H1 (cell line): Measurements from ENCODE around the gene B3GAT1. TPM values are rescaled to one million over a fixed set of nuclear protein-coding genes. Genes with fewer than 3 reads are reported as not detected.

ENCODE experiments used
- CTCF ChIA-PET: fragments of 300-600 bp; sonication (Branson Sonifier 250); formaldehyde crosslinking; loops from one replicate; lab custom pipeline; 2021; ENCODE audit not compliant: partially characterized antibody; lab: Charles Lee
- POLR2A ChIA-PET: fragments of 300-600 bp; sonication (Branson Sonifier 250); formaldehyde crosslinking; loops from one replicate; lab custom pipeline; 2021; ENCODE audit warnings: inconsistent platforms; ENCODE audit not compliant: partially characterized antibody; lab: Charles Lee
- DNase-seq, 2 experiments: peaks; one replicate each; pipeline versions ENCODE4 v3.0.0 to v3.0.0-alpha.2; 2010 to 2022; ENCODE audit warnings: low spot score in 2 of 2, low read depth in 1 of 2, mixed read lengths in 1 of 2
- FAIRE-seq: peaks from 2 replicates; lab custom pipeline; 2011; peaks lifted over from hg19 to GRCh38; lab: Jason Lieb, UNC
- H2AFZ ChIP-seq: 2 replicates; pipeline ENCODE4 v1.8.1; 2012; ENCODE audit warnings: low read length, inconsistent platforms
- H2AK5ac ChIP-seq: 2 replicates; pipeline ENCODE4 v1.6.1; 2013; ENCODE audit warnings: low read depth, low read length
- H2BK120ac ChIP-seq: replicated peaks from 2 replicates; pipeline ENCODE3; 2013; ENCODE audit warnings: low read depth, low read length, inconsistent platforms
- H2BK12ac ChIP-seq: 2 replicates; pipeline ENCODE4 v1.6.1; 2013; ENCODE audit warnings: low read depth, low read length
- H2BK15ac ChIP-seq: 2 replicates; pipeline ENCODE4 v1.6.1; 2013; ENCODE audit warnings: low read length
- H2BK20ac ChIP-seq: 2 replicates; pipeline ENCODE4 v1.6.1; 2013; ENCODE audit warnings: low read length
- H2BK5ac ChIP-seq: 2 replicates; pipeline ENCODE4 v1.6.1; 2013; ENCODE audit warnings: low read depth, low read length
- H3K14ac ChIP-seq: 2 replicates; pipeline ENCODE4 v1.6.1; 2013; ENCODE audit warnings: inconsistent platforms; ENCODE audit not compliant: insufficient read length
- H3K18ac ChIP-seq: 2 replicates; pipeline ENCODE4 v1.6.1; 2013; ENCODE audit warnings: low read length; ENCODE audit errors: extremely low read depth
- H3K23ac ChIP-seq: 2 replicates; pipeline ENCODE4 v1.6.1; 2013; ENCODE audit warnings: inconsistent platforms; ENCODE audit not compliant: insufficient read length
- H3K23me2 ChIP-seq: 2 replicates; pipeline ENCODE4 v1.6.1; 2013; ENCODE audit warnings: low read depth, low read length
- H3K27ac ChIP-seq: 2 replicates; pipeline ENCODE4 v1.6.1; 2011; ENCODE audit warnings: low read depth, low read length, inconsistent platforms
- H3K27me3 ChIP-seq, 4 experiments: replicated peaks in 1 of 4; 1 replicate in 1 of 4; 2 replicates in 3 of 4; pipeline versions ENCODE4 v1.6.1 to v1.8.1; 2011 to 2013; ENCODE audit warnings: low read length in 3 of 4, mild to moderate bottlenecking in 3 of 4, inconsistent platforms in 2 of 4, mixed read lengths in 2 of 4, moderate library complexity in 1 of 4; ENCODE audit not compliant: control insufficient read depth in 3 of 4, insufficient read depth in 3 of 4; ENCODE audit errors: extremely low read depth in 1 of 4
- H3K36me3 ChIP-seq, 4 experiments: 2 replicates each; pipeline versions ENCODE4 v1.6.1 to v1.8.1; 2011 to 2013; ENCODE audit warnings: mild to moderate bottlenecking in 4 of 4, low read length in 3 of 4, moderate library complexity in 2 of 4, control low read depth in 1 of 4, inconsistent platforms in 1 of 4; ENCODE audit not compliant: insufficient read depth in 4 of 4, control insufficient read depth in 2 of 4
- H3K4ac ChIP-seq: replicated peaks from 2 replicates; pipeline ENCODE3; 2013; ENCODE audit warnings: low read length, low read depth, mixed read lengths, inconsistent platforms; ENCODE audit not compliant: insufficient read length
- H3K4me1 ChIP-seq, 4 experiments: replicated peaks in 1 of 4; 1 replicate in 1 of 4; 2 replicates in 3 of 4; pipeline versions ENCODE4 v1.6.1 to v1.8.1; 2011 to 2013; ENCODE audit warnings: low read length in 3 of 4, inconsistent platforms in 2 of 4, mixed read lengths in 1 of 4; ENCODE audit not compliant: insufficient read depth in 4 of 4, control insufficient read depth in 3 of 4
- H3K4me2 ChIP-seq, 2 experiments: 2 replicates each; pipeline versions ENCODE4 v1.6.1 to v1.8.1; 2011 to 2013; ENCODE audit warnings: low read depth in 2 of 2, low read length in 2 of 2, control low read depth in 1 of 2, inconsistent platforms in 1 of 2, mild to moderate bottlenecking in 1 of 2; ENCODE audit not compliant: insufficient read depth in 1 of 2
- H3K4me3 ChIP-seq, 4 experiments: fragments of 200-600, 300-600 bp in 1 of 4; sonication (generic), shearing (Covaris generic), sonication (Bioruptor Twin) in 1 of 4; 2 replicates each; pipeline versions ENCODE4 v1.5.1 to v1.8.1; 2011 to 2016; ENCODE audit warnings: low read length in 4 of 4, low read depth in 3 of 4, control low read depth in 2 of 4, inconsistent platforms in 2 of 4, mild to moderate bottlenecking in 2 of 4, mixed read lengths in 1 of 4, moderate library complexity in 1 of 4; ENCODE audit not compliant: insufficient read depth in 2 of 4; ENCODE audit errors: extremely low read depth in 1 of 4
- H3K56ac ChIP-seq: replicated peaks from 2 replicates; pipeline ENCODE3; 2013; ENCODE audit warnings: low read depth, mild to moderate bottlenecking, mixed read lengths, low read length, inconsistent platforms; ENCODE audit not compliant: insufficient read length
- H3K79me1 ChIP-seq: 2 replicates; pipeline ENCODE4 v1.6.1; 2013; ENCODE audit warnings: low read depth, low read length, control low read depth
- H3K79me2 ChIP-seq, 2 experiments: 2 replicates each; pipeline versions ENCODE4 v1.6.1 to v1.8.1; 2012 to 2013; ENCODE audit warnings: low read length in 2 of 2, mild to moderate bottlenecking in 2 of 2, inconsistent platforms in 1 of 2; ENCODE audit not compliant: insufficient read depth in 2 of 2, control insufficient read depth in 1 of 2
- H3K9ac ChIP-seq, 4 experiments: replicated peaks in 1 of 4; 1 replicate in 1 of 4; 2 replicates in 3 of 4; pipeline versions ENCODE4 v1.6.1 to v1.8.1; 2011 to 2013; ENCODE audit warnings: low read depth in 3 of 4, low read length in 3 of 4, control low read depth in 2 of 4, mild to moderate bottlenecking in 2 of 4, moderate library complexity in 2 of 4, inconsistent platforms in 1 of 4; ENCODE audit errors: extremely low read depth in 1 of 4
- H3K9me3 ChIP-seq, 2 experiments: 2 replicates each; pipeline versions ENCODE4 v1.6.1 to v1.8.1; 2012 to 2013; ENCODE audit warnings: mild to moderate bottlenecking in 2 of 2, moderate library complexity in 2 of 2, control low read depth in 1 of 2, inconsistent platforms in 1 of 2, low read depth in 1 of 2, low read length in 1 of 2, mixed read lengths in 1 of 2; ENCODE audit not compliant: insufficient read depth in 2 of 2
- H4K20me1 ChIP-seq, 2 experiments: replicated peaks in 1 of 2; 2 replicates each; pipeline versions ENCODE3 to v1.8.1; 2011 to 2013; ENCODE audit warnings: inconsistent platforms in 2 of 2, low read length in 2 of 2, mild to moderate bottlenecking in 1 of 2; ENCODE audit not compliant: insufficient read depth in 2 of 2, control insufficient read depth in 1 of 2
- H4K5ac ChIP-seq: 2 replicates; pipeline ENCODE4 v1.6.1; 2013; ENCODE audit warnings: low read length, low read depth, mixed read lengths, inconsistent platforms; ENCODE audit not compliant: insufficient read length
- H4K8ac ChIP-seq: 2 replicates; pipeline ENCODE4 v1.8.0; 2013; ENCODE audit warnings: mild to moderate bottlenecking, moderate library complexity, low read length, inconsistent platforms; ENCODE audit not compliant: insufficient read depth; ENCODE audit errors: extremely low read depth
- H4K91ac ChIP-seq: replicated peaks from 2 replicates; pipeline ENCODE3; 2013; ENCODE audit warnings: low read length, mixed read lengths, inconsistent platforms; ENCODE audit not compliant: insufficient read length
- BRCA1 ChIP-seq: IDR thresholded peaks from 2 replicates; pipeline ENCODE4 v1.6.1; 2012; ENCODE audit warnings: low read depth, low read length, improper control_type of control experiment
- CBX5 ChIP-seq: fragments of 300-800, 300-1000 bp; sonication (generic); IDR thresholded peaks from 2 replicates; pipeline ENCODE4 v1.7.1; 2016; ENCODE audit warnings: antibody characterized with exemption, low read length, low read depth
- CEBPB ChIP-seq: IDR thresholded peaks from 2 replicates; pipeline ENCODE4 v1.6.1; 2012; ENCODE audit warnings: low read depth, low read length
- CHD2 ChIP-seq: IDR thresholded peaks from 2 replicates; pipeline ENCODE4 v1.6.1; 2012; ENCODE audit warnings: low read length, improper control_type of control experiment
- CREB1 ChIP-seq: IDR thresholded peaks from 2 replicates; pipeline ENCODE4 v1.6.1; 2012; ENCODE audit warnings: inconsistent platforms
- CTBP2 ChIP-seq: IDR thresholded peaks from 2 replicates; pipeline ENCODE4 v1.7.0; 2011; ENCODE audit warnings: borderline replicate concordance, mild to moderate bottlenecking, moderate library complexity, mixed read lengths, low read length; ENCODE audit not compliant: insufficient read depth, insufficient read length
- FOSL1 ChIP-seq: IDR thresholded peaks from 2 replicates; pipeline ENCODE4 v1.6.1; 2011; ENCODE audit warnings: mild to moderate bottlenecking, low read depth, low read length, moderate library complexity; ENCODE audit not compliant: insufficient read depth
- GTF2F1 ChIP-seq: IDR thresholded peaks from 2 replicates; pipeline ENCODE4 v1.6.1; 2012; ENCODE audit warnings: low read depth, low read length, improper control_type of control experiment, borderline replicate concordance
- HDAC2 ChIP-seq, 2 experiments: fragments of 300-600 bp in 1 of 2; sonication (generic) in 1 of 2; IDR thresholded peaks; 2 replicates each; pipeline ENCODE4 v1.6.1; 2011 to 2012; ENCODE audit warnings: low read depth in 2 of 2, low read length in 2 of 2, mild to moderate bottlenecking in 2 of 2, moderate library complexity in 2 of 2, borderline replicate concordance in 1 of 2, inconsistent platforms in 1 of 2
- NRF1 ChIP-seq: IDR thresholded peaks from 2 replicates; pipeline ENCODE4 v1.6.1; 2011; ENCODE audit warnings: mild to moderate bottlenecking, low read depth, low read length, improper control_type of control experiment
- RFX5 ChIP-seq: IDR thresholded peaks from 2 replicates; pipeline ENCODE4 v1.6.1; 2011; ENCODE audit warnings: low read depth, low read length, improper control_type of control experiment, borderline replicate concordance
- SP1 ChIP-seq: IDR thresholded peaks from 2 replicates; pipeline ENCODE4 v1.6.1; 2011; ENCODE audit warnings: low read depth, low read length
- WGBS, 2 experiments: shearing (Covaris generic) in 1 of 2; methylation state at CpG; one replicate each; pipeline versions ENCODE4 v1.1.6 to v1.1.7; 2013 to 2015; ENCODE audit warnings: low lambda C conversion rate in 2 of 2, mixed read lengths in 2 of 2, inconsistent platforms in 1 of 2, low coverage in 1 of 2, missing lambda C conversion rate in 1 of 2; ENCODE audit not compliant: insufficient replicate concordance in 2 of 2, insufficient coverage in 1 of 2, insufficient read length in 1 of 2; ENCODE audit errors: extremely low coverage in 1 of 2, missing lambda C conversion rate in 1 of 2; 5-methylcytosine and 5-hydroxymethylcytosine counted together
- polyA plus RNA-seq, 7 experiments: library from polyadenylated mRNA; depleted of rRNA in 3 of 7; stranded (reverse) in 5 of 7; unstranded in 2 of 7; fragments of >200 nt in 5 of 7; fragments of 200-250 nt in 2 of 7; gene quantifications; 1 replicate in 5 of 7; 2 replicates in 1 of 7; 4 replicates in 1 of 7; pipeline versions ENCODE4 v1.2.1 to v1.2.3, GENCODE V29; 2011 to 2013; ENCODE audit warnings: missing spikeins in 2 of 7, mixed read lengths in 2 of 7
- total RNA-seq: library from RNA; stranded (reverse); fragmentation: NEBNext Ultra II Directional; extraction: Animal tissue kit (Norgen Biotek cat#: 25700); gene quantifications from 2 replicates; pipeline ENCODE4 v1.2.1, GENCODE V29; 2021

B3GAT1 gene
- total and polyA plus RNA-seq, 2 of the 8 experiments (the other 6 are each of a cell fraction or from before 2014, with no cell fraction given): 19.7 to 32.4 TPM

DNA sequence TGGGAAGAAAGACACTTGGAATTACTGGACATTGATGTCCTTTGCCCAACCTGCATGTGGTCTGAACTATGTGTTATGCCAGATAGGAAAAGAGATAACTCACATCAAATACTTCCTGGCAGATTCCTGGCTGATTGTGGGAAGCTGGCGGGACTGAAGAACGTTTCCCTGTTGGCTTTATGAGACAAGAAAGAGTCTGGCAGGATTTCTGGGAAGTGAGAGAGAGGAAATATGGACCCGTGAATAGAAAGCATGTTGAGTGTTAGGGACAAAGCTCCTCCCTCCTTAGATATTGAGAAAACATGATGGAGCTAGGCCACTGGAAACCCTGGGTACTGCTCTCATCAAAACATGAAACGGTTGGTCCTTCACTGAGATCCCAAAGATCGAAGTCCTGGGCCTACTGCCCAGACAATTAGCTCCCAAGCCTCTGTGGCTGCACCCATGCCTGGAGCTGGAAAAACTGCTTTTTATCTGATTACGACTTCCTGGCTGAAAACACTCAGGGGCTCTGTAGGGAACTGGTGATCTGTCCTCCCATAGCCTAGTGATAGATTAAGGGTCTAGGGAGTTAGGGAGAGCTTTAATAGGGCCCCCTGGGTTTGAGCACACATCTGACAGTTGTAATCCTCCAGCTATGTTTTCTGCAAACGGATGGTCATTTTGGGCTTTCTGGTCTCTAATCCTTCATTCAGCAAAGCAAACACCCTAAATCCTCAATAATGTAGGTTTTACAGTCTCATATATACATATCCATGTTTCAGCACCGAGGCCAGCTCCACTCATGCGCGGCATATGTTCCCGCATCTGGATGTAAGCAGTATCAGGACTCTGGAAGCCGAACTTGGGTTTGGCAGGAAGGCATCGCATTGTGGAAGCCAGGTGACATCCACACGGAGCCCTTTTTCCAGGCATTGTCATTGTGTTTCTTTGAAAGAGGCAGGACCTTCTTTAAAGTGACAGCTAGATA is 6.1 kb upstream of the B3GAT1 start:
- Histone ChIP-seq H3K56ac (no peak overlapping the region), H3K4ac (no peak overlapping the region), H3K9me3 (no peaks in the 10 kb centered on the region), H3K4me1 (peaks cover 8 to 25% (median 16%) of the 10 kb centered on the region in 4 experiments), H3K27ac (no peak overlapping the region), H3K23ac (no peak overlapping the region), H4K20me1 (peaks cover 4 to 8% of the 10 kb centered on the region in 2 experiments), H3K79me1 (no peaks in the 10 kb centered on the region), H3K4me2 (no peak overlapping the region), H2BK120ac (no peak overlapping the region), H3K14ac (no peak overlapping the region), H4K8ac (no peak overlapping the region), H2AFZ (no peak overlapping the region), H3K4me3 (no peak overlapping the region), H3K9ac (no peak overlapping the region), H3K79me2 (no peaks in the 10 kb centered on the region), H2BK12ac (no peak overlapping the region), H4K5ac (no peak overlapping the region), H2BK15ac (no peak overlapping the region), H4K91ac (no peak overlapping the region), H3K23me2 (peaks cover 9% of the 10 kb centered on the region; the same call in 1 of the 2 replicates), H2BK5ac (no peak overlapping the region), H2BK20ac (no peak overlapping the region), H3K27me3 (no peaks in the 10 kb centered on the region; a peak in 1 of 7 replicates), H3K36me3 (no peaks in the 10 kb centered on the region), H3K18ac (no peak overlapping the region), H2AK5ac (no peak overlapping the region)
- FAIRE-seq (no peak), DNase-seq (no peak)
- 87% methylated on average over 14 of the region's 14 CpGs; no CpG with 5 or more reads in 1 of the 2 experiments for WGBS, 2 experiments
- ChIA-PET CTCF (interaction anchor here (0.6 to 2.1 kb wide), 7 partner anchors 11 to 1121 kb away, joined by 3 to 7 read pairs (median 3); no protein-coding TSS in a partner anchor), POLR2A (interaction anchor here (1.4 kb wide), 1 partner anchor 9 kb away, joined by 5 read pairs; no protein-coding TSS in a partner anchor)
- no peak for TF ChIP-seq GTF2F1
- TF ChIP-seq CBX5: no peak
- no peak for TF ChIP-seq CTBP2
- no peak for TF ChIP-seq CREB1
- TF ChIP-seq NRF1: no peak
- TF ChIP-seq BRCA1: no peak
- TF ChIP-seq SP1: no peak
- no peak for TF ChIP-seq CHD2
- TF ChIP-seq FOSL1: no peak
- no peak for TF ChIP-seq CEBPB
- TF ChIP-seq HDAC2 (IDR thresholded peaks at IDR 0.05; ENCODE audit: borderline replicate concordance in 1 of 2, low read depth in 2 of 2, low read length in 2 of 2): no peak
- no peak for TF ChIP-seq RFX5
